SK-N-SH treated with all-trans-retinoic acid at 6 μM for 48 hours (cell line): Measurements from ENCODE around the gene KMT2B.
A peak's percentile ranks its signal among the peaks of the same experiment; 100 is the strongest.

Source experiments
- ATAC-seq: fragments of 200-7000 bp; cut with Tn5 transposase; 3 replicates; pipeline ENCODE4 v1.9.1; 2020; ENCODE audit warnings: mild to moderate bottlenecking, moderate library complexity
- ARNTL ChIP-seq: fragments of 450-650 bp; formaldehyde crosslinking; IDR thresholded peaks from 2 replicates; pipeline ENCODE4 v1.5.0; 2020; ENCODE audit warnings: low read depth, mild to moderate bottlenecking, moderate library complexity, borderline replicate concordance
- BACH2 ChIP-seq: fragments of 250-450 bp; sonication (Bioruptor Pico); IDR thresholded peaks from 2 replicates; pipeline ENCODE4 v1.9.0; 2021; ENCODE audit warnings: mild to moderate bottlenecking, borderline replicate concordance
- CSDC2 ChIP-seq: fragments of 250-450 bp; sonication (Bioruptor Pico); IDR thresholded peaks from 2 replicates; pipeline ENCODE4 v1.5.0; 2020; ENCODE audit warnings: mild to moderate bottlenecking, moderate library complexity
- ESRRG ChIP-seq: fragments of 250-450 bp; sonication (Bioruptor Pico); IDR thresholded peaks from 2 replicates; pipeline ENCODE4 v1.6.1; 2021; ENCODE audit warnings: mild to moderate bottlenecking
- GLIS3 ChIP-seq: fragments of 250-450 bp; sonication (Bioruptor Pico); IDR thresholded peaks from 2 replicates; pipeline ENCODE4 v1.5.0; 2020; ENCODE audit warnings: mild to moderate bottlenecking, moderate library complexity
- ISL1 ChIP-seq: fragments of 250-450 bp; sonication (Bioruptor Pico); IDR thresholded peaks from 2 replicates; pipeline ENCODE4 v2.1.2; 2022; ENCODE audit warnings: mild to moderate bottlenecking, moderate library complexity
- OSR1 ChIP-seq: fragments of 250-450 bp; sonication (Bioruptor Pico); IDR thresholded peaks from 2 replicates; pipeline ENCODE4 v1.8.0; 2022; ENCODE audit warnings: moderate library complexity, mild to moderate bottlenecking, inconsistent platforms
- PPARA ChIP-seq: fragments of 250-450 bp; sonication (Bioruptor Pico); IDR thresholded peaks from 2 replicates; pipeline ENCODE4 v1.5.0; 2020; ENCODE audit warnings: mild to moderate bottlenecking, borderline replicate concordance
- RARB ChIP-seq: fragments of 250-450 bp; sonication (Bioruptor Pico); IDR thresholded peaks from 2 replicates; pipeline ENCODE4 v1.8.0; 2021; ENCODE audit warnings: mild to moderate bottlenecking, moderate library complexity
- SNAI2 ChIP-seq: fragments of 250-450 bp; sonication (Bioruptor Pico); IDR thresholded peaks from 2 replicates; pipeline ENCODE4 v1.5.0; 2020; ENCODE audit warnings: mild to moderate bottlenecking, moderate library complexity
- TCF4 ChIP-seq: fragments of 250-450 bp; sonication (Bioruptor Pico); IDR thresholded peaks from 2 replicates; pipeline ENCODE4 v1.8.0; 2021; ENCODE audit warnings: mild to moderate bottlenecking, moderate library complexity, borderline replicate concordance
- TOX ChIP-seq: fragments of 250-450 bp; sonication (Bioruptor Pico); IDR thresholded peaks from 2 replicates; pipeline ENCODE4 v1.8.0; 2021; ENCODE audit warnings: mild to moderate bottlenecking, moderate library complexity, borderline replicate concordance
- ZC3H10 ChIP-seq: fragments of 250-450 bp; sonication (Bioruptor Pico); IDR thresholded peaks from 2 replicates; pipeline ENCODE4 v1.5.1; 2021; ENCODE audit warnings: mild to moderate bottlenecking, moderate library complexity
- ZFP3 ChIP-seq: fragments of 250-450 bp; sonication (Bioruptor Pico); IDR thresholded peaks from 2 replicates; pipeline ENCODE4 v1.5.0; 2020; ENCODE audit warnings: mild to moderate bottlenecking, moderate library complexity
- ZNF565 ChIP-seq: fragments of 450-650 bp; formaldehyde crosslinking; conservative IDR thresholded peaks from 2 replicates; pipeline ENCODE4 v1.5.0; 2020; ENCODE audit warnings: low read depth, mild to moderate bottlenecking, moderate library complexity
- ZNF70 ChIP-seq: fragments of 450-650 bp; formaldehyde crosslinking; IDR thresholded peaks from 2 replicates; pipeline ENCODE4 v1.5.0; 2020; ENCODE audit warnings: mild to moderate bottlenecking, moderate library complexity
- ZNF8 ChIP-seq: fragments of 450-650 bp; formaldehyde crosslinking; IDR thresholded peaks from 2 replicates; pipeline ENCODE4 v1.5.0; 2020; ENCODE audit warnings: mild to moderate bottlenecking, moderate library complexity
- TF ChIP-seq, protein P1 (sequence below): fragments of 250-450 bp; sonication (Bioruptor Pico); IDR thresholded peaks from 2 replicates; pipeline ENCODE4 v1.5.1; 2020; ENCODE audit warnings: low read depth, mild to moderate bottlenecking, moderate library complexity
- TF ChIP-seq, protein P2 (sequence below): fragments of 250-450 bp; sonication (Bioruptor Pico); IDR thresholded peaks from 2 replicates; pipeline ENCODE4 v1.5.0; 2020; ENCODE audit warnings: mild to moderate bottlenecking, moderate library complexity
- TF ChIP-seq, protein P3 (sequence below): fragments of 250-450 bp; sonication (Bioruptor Pico); IDR thresholded peaks from 2 replicates; pipeline ENCODE4 v1.8.0; 2021; ENCODE audit warnings: low read depth, mild to moderate bottlenecking, moderate library complexity, borderline replicate concordance
- TF ChIP-seq, protein P4 (sequence below): fragments of 250-450 bp; sonication (Bioruptor Pico); IDR thresholded peaks from 2 replicates; pipeline ENCODE4 v1.8.0; 2020; ENCODE audit warnings: mild to moderate bottlenecking, moderate library complexity, borderline replicate concordance

The KMT2B gene

GRCh38 chr19:35746531-35746930, 28.7 kb downstream of the KMT2B start:
- TF ChIP-seq OSR1 (CRISPR knock-in tag) (no peak), GLIS3 (CRISPR knock-in tag) (no peak), ISL1 (no peak), TOX (CRISPR knock-in tag) (no peak), ZNF70 (CRISPR knock-in tag) (no peak), CSDC2 (CRISPR knock-in tag) (no peak), ESRRG (no peak), SNAI2 (no peak), ZNF8 (CRISPR knock-in tag) (no peak), ARNTL (no peak), PPARA (CRISPR knock-in tag) (no peak), BACH2 (no peak)
- TF ChIP-seq, protein P1, sequence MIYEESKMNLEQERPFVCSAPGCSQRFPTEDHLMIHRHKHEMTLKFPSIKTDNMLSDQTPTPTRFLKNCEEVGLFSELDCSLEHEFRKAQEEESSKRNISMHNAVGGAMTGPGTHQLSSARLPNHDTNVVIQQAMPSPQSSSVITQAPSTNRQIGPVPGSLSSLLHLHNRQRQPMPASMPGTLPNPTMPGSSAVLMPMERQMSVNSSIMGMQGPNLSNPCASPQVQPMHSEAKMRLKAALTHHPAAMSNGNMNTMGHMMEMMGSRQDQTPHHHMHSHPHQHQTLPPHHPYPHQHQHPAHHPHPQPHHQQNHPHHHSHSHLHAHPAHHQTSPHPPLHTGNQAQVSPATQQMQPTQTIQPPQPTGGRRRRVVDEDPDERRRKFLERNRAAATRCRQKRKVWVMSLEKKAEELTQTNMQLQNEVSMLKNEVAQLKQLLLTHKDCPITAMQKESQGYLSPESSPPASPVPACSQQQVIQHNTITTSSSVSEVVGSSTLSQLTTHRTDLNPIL (CRISPR knock-in tag): no peak
- TF ChIP-seq, all 23 proteins: peak for 0
- ATAC-seq: no peak

- ATAC-seq: peak; percentile 87
- TF ChIP-seq, protein P2, sequence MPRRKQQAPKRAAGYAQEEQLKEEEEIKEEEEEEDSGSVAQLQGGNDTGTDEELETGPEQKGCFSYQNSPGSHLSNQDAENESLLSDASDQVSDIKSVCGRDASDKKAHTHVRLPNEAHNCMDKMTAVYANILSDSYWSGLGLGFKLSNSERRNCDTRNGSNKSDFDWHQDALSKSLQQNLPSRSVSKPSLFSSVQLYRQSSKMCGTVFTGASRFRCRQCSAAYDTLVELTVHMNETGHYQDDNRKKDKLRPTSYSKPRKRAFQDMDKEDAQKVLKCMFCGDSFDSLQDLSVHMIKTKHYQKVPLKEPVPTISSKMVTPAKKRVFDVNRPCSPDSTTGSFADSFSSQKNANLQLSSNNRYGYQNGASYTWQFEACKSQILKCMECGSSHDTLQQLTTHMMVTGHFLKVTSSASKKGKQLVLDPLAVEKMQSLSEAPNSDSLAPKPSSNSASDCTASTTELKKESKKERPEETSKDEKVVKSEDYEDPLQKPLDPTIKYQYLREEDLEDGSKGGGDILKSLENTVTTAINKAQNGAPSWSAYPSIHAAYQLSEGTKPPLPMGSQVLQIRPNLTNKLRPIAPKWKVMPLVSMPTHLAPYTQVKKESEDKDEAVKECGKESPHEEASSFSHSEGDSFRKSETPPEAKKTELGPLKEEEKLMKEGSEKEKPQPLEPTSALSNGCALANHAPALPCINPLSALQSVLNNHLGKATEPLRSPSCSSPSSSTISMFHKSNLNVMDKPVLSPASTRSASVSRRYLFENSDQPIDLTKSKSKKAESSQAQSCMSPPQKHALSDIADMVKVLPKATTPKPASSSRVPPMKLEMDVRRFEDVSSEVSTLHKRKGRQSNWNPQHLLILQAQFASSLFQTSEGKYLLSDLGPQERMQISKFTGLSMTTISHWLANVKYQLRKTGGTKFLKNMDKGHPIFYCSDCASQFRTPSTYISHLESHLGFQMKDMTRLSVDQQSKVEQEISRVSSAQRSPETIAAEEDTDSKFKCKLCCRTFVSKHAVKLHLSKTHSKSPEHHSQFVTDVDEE (CRISPR knock-in tag): 0 out of 2 replicates have a peak, but pooled peaks have one; percentile 13
- TF ChIP-seq TOX (CRISPR knock-in tag): no peak
Measured at GRCh38 chr19:35748106-35749020, 30.6 kb downstream of the KMT2B start, which contains the start of gene LIN37. TSS of gene LIN37 (plus strand) at chr19:35748576. CDS start at chr19:35748725, 149 bp downstream.

- no peak for ATAC-seq
Measured at GRCh38 chr19:35750167-35750566, 32.4 kb downstream of the KMT2B start.

More at GRCh38 chr19:35750167-35750566, 32.4 kb downstream of the KMT2B start:
- TF ChIP-seq RARB (CRISPR knock-in tag) (no peak), ZNF565 (CRISPR knock-in tag) (no peak), ARNTL (no peak), ZFP3 (CRISPR knock-in tag) (no peak), OSR1 (CRISPR knock-in tag) (no peak), ESRRG (no peak), TCF4 (CRISPR knock-in tag) (no peak), CSDC2 (CRISPR knock-in tag) (no peak), ZNF8 (CRISPR knock-in tag) (no peak), GLIS3 (CRISPR knock-in tag) (no peak), ZNF70 (CRISPR knock-in tag) (no peak), ISL1 (no peak), ZC3H10 (no peak)
- TF ChIP-seq, protein P3, sequence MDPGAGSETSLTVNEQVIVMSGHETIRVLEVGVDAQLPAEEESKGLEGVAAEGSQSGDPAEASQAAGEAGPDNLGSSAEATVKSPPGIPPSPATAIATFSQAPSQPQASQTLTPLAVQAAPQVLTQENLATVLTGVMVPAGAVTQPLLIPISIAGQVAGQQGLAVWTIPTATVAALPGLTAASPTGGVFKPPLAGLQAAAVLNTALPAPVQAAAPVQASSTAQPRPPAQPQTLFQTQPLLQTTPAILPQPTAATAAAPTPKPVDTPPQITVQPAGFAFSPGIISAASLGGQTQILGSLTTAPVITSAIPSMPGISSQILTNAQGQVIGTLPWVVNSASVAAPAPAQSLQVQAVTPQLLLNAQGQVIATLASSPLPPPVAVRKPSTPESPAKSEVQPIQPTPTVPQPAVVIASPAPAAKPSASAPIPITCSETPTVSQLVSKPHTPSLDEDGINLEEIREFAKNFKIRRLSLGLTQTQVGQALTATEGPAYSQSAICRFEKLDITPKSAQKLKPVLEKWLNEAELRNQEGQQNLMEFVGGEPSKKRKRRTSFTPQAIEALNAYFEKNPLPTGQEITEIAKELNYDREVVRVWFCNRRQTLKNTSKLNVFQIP (CRISPR knock-in tag): no peak
- TF ChIP-seq, protein P4, sequence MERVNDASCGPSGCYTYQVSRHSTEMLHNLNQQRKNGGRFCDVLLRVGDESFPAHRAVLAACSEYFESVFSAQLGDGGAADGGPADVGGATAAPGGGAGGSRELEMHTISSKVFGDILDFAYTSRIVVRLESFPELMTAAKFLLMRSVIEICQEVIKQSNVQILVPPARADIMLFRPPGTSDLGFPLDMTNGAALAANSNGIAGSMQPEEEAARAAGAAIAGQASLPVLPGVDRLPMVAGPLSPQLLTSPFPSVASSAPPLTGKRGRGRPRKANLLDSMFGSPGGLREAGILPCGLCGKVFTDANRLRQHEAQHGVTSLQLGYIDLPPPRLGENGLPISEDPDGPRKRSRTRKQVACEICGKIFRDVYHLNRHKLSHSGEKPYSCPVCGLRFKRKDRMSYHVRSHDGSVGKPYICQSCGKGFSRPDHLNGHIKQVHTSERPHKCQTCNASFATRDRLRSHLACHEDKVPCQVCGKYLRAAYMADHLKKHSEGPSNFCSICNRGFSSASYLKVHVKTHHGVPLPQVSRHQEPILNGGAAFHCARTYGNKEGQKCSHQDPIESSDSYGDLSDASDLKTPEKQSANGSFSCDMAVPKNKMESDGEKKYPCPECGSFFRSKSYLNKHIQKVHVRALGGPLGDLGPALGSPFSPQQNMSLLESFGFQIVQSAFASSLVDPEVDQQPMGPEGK: no peak
- TF ChIP-seq, all 23 proteins: peak for 0
